NCI-H2029 (cell line): ENCODE measurements around the gene APOL6.
"Not testable (repeated sequence)": the region's sequence is repeated elsewhere in the genome, so short reads cannot be mapped to it uniquely, and the experiment has no call there.

ENCODE experiments used
- DNase-seq: peaks from one replicate; lab custom pipeline; 2025; lab: John Stamatoyannopoulos, UW

APOL6 gene

GRCh38 chr22:35617137-35617755 is 31.0 kb upstream of the APOL6 start, which contains the start of gene MB:
TSS of gene MB (minus strand) at chr22:35617329. CDS start at chr22:35617257, 72 bp downstream.
- no peak for DNase-seq

DNA sequence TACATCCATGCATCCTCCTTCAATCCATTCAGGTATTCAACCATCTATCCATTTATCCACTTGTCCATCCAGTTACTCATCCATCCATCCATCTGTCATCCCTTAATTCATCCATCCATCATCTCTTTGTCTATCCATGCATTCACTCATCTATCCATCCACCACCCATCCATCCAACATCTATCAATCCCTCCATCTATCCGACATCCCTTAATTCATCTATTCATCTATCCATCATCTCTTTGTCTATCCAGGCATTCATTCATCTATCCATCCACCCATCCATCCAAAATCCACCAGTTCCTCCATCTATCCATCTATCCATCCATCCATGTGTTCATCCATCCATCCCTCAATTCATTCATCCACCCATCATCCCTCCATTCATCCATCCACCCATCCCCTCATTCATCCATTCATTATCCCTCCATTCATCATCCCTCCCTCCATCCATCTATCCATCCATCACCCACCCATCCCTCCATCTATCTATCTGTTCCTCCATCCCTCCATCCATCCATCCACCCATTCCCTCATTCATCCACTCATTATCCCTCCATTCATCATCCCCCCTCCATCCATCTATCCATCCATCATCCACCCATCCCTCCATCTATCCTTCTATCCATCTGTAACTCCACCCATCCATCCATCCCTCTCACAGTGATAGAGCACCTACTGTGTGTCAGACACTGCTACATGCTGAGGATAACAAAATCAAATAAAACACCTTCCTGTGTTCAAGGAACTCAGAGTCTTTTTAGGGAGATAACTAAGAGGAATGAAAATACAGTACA is 29.6 kb upstream of the APOL6 start:
- no peak for DNase-seq

GRCh38 chr22:35619336-35620094 is 28.7 kb upstream of the APOL6 start:
- DNase-seq, result no peak

DNA sequence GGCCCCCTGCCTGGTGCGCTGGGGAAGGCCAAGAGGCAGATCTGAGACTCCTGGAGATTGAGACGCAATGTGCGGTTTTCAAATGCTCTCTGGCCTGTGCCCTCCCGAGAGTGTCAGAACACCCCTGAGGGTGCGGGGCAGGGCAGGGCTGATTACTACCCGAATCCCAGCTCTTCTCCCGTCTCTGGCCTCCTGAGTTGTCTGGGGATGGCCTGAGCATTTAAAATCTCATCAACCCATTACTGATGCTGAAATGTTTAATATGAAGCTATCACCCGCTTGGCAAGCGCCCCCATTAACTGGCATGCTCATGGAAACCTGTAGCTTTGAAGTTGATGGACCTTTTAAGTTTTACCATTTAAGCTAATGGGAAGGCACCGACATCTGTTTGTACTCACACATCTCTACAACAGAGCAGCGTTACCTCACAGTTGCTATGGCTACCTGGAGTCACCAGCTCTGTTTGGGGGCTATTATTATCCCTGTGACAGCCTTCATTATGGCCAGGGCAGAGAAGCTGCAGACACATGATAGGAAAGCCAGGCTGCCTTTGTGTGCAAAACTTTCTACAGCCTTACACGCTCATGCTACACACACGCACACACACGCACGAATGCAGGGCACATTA is 27.5 kb upstream of the APOL6 start:
- peak; percentile 31 for DNase-seq

GRCh38 chr22:35621451-35621850 is 26.8 kb upstream of the APOL6 start:
- DNase-seq, result no peak

DNA sequence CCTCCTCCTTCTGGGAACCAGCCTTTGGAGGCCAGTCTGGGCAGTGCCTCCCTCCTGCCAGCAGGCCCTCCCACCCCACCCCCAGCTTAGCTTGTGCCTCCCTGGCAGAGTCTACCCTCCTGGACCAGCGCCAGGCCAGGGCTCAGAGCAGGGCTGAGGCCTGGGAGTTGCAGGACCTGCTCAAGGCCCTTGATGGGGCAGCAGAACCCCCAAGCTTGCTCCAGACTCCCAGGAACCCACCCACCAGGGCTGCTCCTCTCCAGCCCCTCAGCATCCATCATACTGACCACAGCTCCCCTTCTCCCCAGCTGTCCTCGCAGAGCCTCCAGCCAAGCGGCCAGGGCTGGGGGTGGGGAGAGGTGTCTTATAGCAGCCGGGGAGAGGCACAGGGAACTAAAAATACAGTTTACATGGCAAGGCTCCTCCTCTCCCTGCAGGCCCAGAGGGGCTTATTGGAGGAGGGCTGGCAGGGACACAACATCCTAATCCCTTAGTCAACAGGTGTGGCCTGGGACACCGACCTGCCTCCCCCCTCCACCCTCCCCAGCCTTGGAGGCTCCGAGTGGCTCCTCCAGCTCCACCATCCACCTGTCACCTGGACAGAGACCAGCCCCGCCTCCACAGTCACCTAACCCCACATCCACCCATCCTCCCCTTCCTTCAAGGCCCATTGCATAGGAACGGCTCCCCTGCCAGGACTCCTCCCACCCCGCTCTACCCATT is 25.9 kb upstream of the APOL6 start:
- DNase-seq, result peak; percentile 99

DNA sequence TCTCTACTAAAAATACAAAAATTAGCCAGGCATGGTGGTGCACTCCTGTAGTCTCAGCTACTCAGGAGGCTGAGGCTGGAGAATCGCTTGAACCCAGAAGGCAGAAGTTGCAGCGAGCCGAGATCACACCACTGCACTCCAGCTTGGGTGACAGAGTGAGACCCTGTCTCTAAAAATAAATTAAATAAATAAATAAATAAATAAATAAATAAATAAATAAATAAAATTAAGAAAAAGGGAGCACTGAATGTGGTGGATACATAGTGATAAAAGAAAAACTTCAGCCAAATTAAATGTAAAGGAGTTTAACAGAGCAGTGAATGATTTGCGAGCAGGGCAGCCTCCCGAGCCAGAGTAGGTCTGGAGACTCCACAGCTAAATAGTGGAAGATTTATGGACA is 24.4 kb upstream of the APOL6 start:
- not testable (repeated sequence) for DNase-seq

DNA sequence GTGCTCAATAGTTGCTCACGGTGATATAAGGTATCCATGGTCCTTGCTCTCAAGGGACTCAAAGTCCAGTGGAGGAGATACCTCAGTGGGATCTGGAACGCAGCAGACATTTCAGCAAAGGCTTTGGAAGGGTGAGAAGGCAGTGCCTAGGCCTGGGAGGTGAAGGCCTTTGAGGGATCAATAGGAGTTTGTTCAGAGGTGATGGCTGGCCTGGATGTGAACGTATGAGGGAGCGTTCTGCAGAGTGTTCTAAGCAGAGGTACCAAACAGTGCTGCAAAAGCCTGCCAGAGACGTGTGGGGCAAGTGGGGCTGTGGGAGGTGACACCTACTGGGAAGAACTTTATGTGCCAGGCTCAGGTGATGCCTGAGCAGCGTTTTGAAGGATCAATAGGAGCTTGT is 23.7 kb upstream of the APOL6 start:
- DNase-seq, result no peak

- no peak for DNase-seq
Measured at GRCh38 chr22:35625763-35626432, 22.3 kb upstream of the APOL6 start.

DNA sequence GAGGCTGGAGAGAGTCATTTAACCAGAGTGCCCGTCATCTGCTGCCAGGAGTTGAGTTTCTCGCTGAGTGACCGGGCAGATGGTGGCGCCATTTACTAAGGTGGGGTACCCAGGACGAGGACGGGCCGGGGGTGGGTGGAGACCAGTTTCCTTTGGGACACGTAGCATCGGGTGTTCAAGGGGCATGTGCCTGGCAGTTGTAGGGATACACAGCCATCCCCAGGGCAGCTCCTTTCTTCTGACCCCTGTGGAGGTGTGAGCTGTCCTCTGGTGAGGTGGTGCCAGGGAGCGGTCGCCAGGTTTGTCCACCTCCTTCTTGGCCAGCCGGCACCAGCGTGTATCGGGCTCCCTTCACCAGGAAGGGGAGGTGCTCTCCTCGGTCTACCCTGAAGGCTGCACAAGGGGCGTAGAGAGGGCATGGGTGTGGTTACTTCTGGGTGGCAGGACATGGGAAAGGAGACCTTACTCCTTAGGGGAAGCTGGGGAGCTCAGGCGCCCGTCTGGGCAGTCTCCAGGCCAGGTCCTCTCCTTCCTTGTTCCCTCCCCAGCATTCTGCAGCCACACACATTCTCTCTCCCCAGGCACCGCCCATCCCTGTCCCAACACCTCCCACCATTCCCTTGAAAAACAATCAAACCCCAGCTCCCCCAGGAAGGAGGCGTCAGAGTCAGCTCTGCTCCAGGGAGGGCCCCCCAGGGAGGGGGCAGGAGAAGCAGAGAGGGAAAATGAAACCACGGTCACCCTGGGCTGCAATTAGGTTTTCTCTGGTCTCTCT is 20.8 kb upstream of the APOL6 start:
- DNase-seq, result peak; percentile 65

DNA sequence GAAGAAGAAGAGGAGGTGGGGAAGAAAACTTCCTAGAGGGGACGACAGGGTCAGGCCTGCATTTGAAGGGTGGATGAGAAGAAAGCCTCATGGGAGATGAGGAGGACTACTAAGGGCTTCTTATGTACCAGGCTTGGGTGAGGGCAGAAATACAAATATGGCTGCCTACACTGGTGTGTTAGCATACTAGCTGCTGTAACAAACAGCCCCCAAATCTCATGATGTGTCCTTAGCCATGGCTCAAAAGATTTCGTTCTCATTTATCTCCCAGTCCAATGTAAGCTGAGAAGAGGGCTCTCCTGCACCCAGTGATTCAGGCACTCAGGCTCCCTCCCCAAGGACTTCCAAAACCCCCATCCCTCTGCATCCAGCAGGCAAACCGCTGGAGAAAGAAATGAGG is 19.5 kb upstream of the APOL6 start:
- no peak for DNase-seq

GRCh38 chr22:35629406-35630216 is 18.6 kb upstream of the APOL6 start:
- no peak for DNase-seq

DNA sequence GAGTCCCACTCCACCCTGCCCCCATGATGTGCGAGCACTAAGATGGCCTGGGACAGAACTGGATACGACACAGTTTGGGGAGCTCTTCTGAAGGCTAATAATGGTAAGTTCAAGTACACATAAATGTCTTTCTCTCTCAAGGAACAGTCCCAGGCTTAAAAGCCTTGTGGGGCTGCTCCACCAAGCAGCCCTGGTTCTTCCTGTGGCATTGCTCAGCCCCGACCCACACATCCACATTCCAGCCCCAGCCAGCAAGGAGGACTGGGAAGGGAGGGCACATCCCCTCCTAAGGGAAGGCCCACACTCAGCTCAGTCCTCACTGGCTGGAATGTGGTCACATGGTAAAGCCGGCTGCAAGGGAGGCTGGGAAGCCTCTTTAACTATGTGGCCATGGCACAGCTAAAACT is 17.9 kb upstream of the APOL6 start:
- no peak for DNase-seq

- no peak for DNase-seq
Measured at GRCh38 chr22:35630891-35631290, 17.4 kb upstream of the APOL6 start.

GRCh38 chr22:35631597-35631996 is 16.6 kb upstream of the APOL6 start:
- no peak for DNase-seq

DNA sequence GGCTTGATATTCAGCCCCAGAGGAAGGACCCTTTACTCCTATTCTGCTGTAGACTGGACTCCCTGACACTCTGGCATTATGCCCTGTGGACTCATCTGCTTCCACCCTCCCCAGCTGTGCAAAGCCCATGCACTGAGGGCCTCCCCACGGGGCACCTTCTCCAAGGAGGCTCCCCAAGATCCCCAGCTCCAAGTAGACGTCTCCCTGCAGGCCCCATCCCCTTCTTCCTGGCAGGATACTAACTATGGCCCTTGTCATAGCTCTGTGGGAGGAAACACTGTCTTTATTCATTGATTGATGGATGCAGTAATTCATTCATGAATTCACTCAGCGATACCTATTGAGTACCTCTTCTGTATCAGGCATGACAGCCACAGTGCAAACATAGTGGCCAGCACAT is 15.3 kb upstream of the APOL6 start:
- DNase-seq, result no peak

DNA sequence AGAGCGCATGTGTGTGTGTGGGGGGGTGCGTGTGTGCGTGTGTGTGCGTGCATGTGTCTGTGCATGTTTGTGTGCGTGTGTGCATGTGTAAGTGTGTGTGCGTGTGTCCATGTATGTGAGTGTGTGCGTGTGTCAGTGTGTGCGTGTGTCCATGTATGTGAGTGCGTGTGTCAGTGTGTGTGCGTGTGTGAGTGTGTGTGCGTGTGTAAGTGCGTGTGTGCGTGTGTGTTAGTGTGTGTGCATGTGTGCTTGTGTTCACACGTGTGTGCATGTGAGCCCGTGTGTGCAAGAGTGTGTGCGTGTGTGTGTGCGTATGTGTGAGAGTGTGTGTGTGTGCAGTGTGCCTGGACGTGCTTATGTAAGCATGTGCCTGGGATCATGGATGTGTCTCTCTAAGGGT is 14.7 kb upstream of the APOL6 start:
- no peak for DNase-seq

DNA sequence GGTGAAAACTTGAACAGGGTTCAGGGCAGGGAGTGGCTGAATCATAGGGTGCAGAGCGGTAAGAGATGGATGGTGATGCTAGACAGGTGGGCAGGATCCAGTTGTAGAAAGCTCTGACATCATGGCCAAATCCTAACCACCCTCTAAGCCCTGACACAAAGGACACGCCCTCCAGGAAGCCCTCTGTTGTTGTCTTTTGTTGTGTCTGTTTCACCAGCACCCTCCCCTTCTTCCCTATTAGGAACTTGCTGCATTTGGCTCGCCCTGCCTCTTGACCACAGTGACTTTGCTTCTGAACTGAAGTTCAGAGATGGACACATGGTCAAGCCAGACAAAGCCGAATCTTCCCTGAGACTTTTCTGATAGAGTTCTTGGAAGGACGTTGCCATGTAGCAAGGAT is 14.2 kb upstream of the APOL6 start:
- DNase-seq, result no peak

DNA sequence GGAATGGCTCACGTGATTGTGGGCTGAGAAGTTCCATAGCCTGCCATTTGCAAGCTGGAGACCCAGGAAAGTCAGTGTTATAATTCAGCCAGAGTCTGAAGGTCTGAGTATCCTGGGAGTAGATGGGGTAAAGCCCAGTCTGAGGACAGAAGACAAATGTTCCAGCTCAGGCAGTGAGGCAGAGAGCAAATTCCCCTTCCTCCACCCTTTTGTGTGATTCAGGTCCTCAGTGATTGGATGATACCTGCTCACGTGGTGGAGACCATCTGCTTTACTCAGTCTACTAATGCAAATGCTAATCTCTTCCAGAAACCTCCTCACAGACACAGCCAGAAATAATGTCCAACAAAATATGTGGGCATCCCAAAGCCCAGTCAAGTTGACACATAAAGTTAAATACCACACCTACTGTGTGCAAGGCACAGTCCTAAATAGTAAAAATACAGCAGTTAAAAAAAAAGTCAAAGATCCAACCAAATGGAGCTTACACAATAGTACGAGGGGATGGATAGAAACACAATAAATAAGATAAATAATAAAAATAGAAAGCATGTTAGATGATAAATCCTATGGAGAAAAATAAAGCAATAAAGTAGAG is 13.2 kb upstream of the APOL6 start:
- no peak for DNase-seq
